ENCODE results near the gene CD300LD. TPM values are rescaled to one million over a fixed set of nuclear protein-coding genes. Genes with fewer than 3 reads are reported as not detected.
A peak's percentile ranks its signal among the peaks of the same experiment; 100 is the strongest.

The CD300LD gene
- total RNA-seq, 2 experiments from 2014 or later, result 0.18 TPM; not detected in 1

GRCh38 chr17:74605361-74605760 lies 13.3 kb upstream of the CD300LD start:
- Mint-ChIP-seq H3K4me1 (peaks cover 16% of the 10 kb centered on the region), H3K27me3 (peaks cover 2% of the 10 kb centered on the region), H3K9me3 (ENCODE audit: low read depth) (no peaks in the 10 kb centered on the region), H3K4me3 (no peak overlapping the region), H3K36me3 (ENCODE audit: low read depth) (no peaks in the 10 kb centered on the region), H3K27ac (no peak overlapping the region)
- POLR2A ChIA-PET, result no interaction called here
- intact Hi-C loops (cut with DNase I, micrococcal nuclease), result no loop called here
- ATAC-seq (no peak), DNase-seq (no peak)
- CTCF ChIA-PET, result no interaction called here

GRCh38 chr17:74604761-74605160 lies 12.7 kb upstream of the CD300LD start:
- H3K4me3 Mint-ChIP-seq, result no peak overlapping the region
- H3K9me3 Mint-ChIP-seq (ENCODE audit: low read depth), result no peaks in the 10 kb centered on the region
- H3K27me3 Mint-ChIP-seq, result peaks cover 2% of the 10 kb centered on the region
- H3K4me1 Mint-ChIP-seq, result peaks cover 17% of the 10 kb centered on the region
- no peak for ATAC-seq
- no peak overlapping the region for H3K27ac Mint-ChIP-seq
- CTCF ChIA-PET, result interaction anchor here (0.5 kb wide), 1 partner anchor 35 kb away, joined by 3 read pairs; no protein-coding TSS in a partner anchor
- DNase-seq, result no peak
- intact Hi-C loops (cut with DNase I, micrococcal nuclease), result loop anchor here in 1 of 2 experiments (5.0 kb wide), 1 partner anchor 57 kb away; the partner anchor contains the start of gene CD300C
- H3K36me3 Mint-ChIP-seq (ENCODE audit: low read depth), result no peaks in the 10 kb centered on the region
- POLR2A ChIA-PET, result no interaction called here

- no peak for ATAC-seq
- no peaks in the 10 kb centered on the region for H3K36me3 Mint-ChIP-seq (ENCODE audit: low read depth)
- intact Hi-C loops (cut with DNase I, micrococcal nuclease), result loop anchor here in 1 of 2 experiments (5.0 kb wide), 1 partner anchor 57 kb away; the partner anchor contains the start of gene CD300C
- peaks cover 22% of the 10 kb centered on the region for H3K4me1 Mint-ChIP-seq
- ChIA-PET POLR2A (no interaction called here), CTCF (interaction anchor here (0.5 to 1.7 kb wide), 5 partner anchors 35 to 236 kb away, joined by 3 to 7 read pairs (median 4); no protein-coding TSS in a partner anchor)
- no peak overlapping the region for H3K4me3 Mint-ChIP-seq
- H3K27ac Mint-ChIP-seq, result no peak overlapping the region
- no peak for DNase-seq
- peaks cover 4% of the 10 kb centered on the region for H3K27me3 Mint-ChIP-seq
- no peaks in the 10 kb centered on the region for H3K9me3 Mint-ChIP-seq (ENCODE audit: low read depth)
Measured at GRCh38 chr17:74604200-74604599, 12.1 kb upstream of the CD300LD start.

GRCh38 chr17:74603746-74604145 lies 11.7 kb upstream of the CD300LD start:
- POLR2A ChIA-PET, result no interaction called here
- Mint-ChIP-seq H3K4me3 (no peak overlapping the region), H3K4me1 (peaks cover 24% of the 10 kb centered on the region), H3K36me3 (ENCODE audit: low read depth) (no peaks in the 10 kb centered on the region), H3K27ac (no peak overlapping the region), H3K9me3 (ENCODE audit: low read depth) (no peaks in the 10 kb centered on the region), H3K27me3 (peaks cover 4% of the 10 kb centered on the region)
- no peak for DNase-seq
- ATAC-seq, result no peak
- intact Hi-C loops (cut with DNase I, micrococcal nuclease), result loop anchor here (2.0 to 5.0 kb wide), 2 partner anchors 56 to 235 kb away; partner anchors contain the start of gene CD300C (in 1 of the 2)
- CTCF ChIA-PET, result interaction anchor here (0.6 to 1.9 kb wide), 12 partner anchors 19 to 648 kb away, joined by 3 to 13 read pairs (median 4); partner anchors contain the start of genes BTBD17 and CD300H

GRCh38 chr17:74603037-74603635 lies 11.1 kb upstream of the CD300LD start:
- ChIA-PET POLR2A (no interaction called here), CTCF (interaction anchor here (0.6 to 1.9 kb wide), 17 partner anchors 11 to 649 kb away, joined by 3 to 13 read pairs (median 3); partner anchors contain the start of genes BTBD17, CD300H and CD300LD)
- Mint-ChIP-seq H3K36me3 (ENCODE audit: low read depth) (no peaks in the 10 kb centered on the region), H3K9me3 (ENCODE audit: low read depth) (no peaks in the 10 kb centered on the region), H3K4me3 (no peak overlapping the region), H3K27me3 (peaks cover 4% of the 10 kb centered on the region), H3K27ac (no peak overlapping the region), H3K4me1 (peaks cover 29% of the 10 kb centered on the region)
- peak; percentile 42 for ATAC-seq
- DNase-seq, result no peak
- intact Hi-C loops (cut with DNase I, micrococcal nuclease), result loop anchor here (2.0 to 5.0 kb wide), 2 partner anchors 56 to 234 kb away; partner anchors contain the start of gene CD300C (in 1 of the 2)

- ATAC-seq, result peak; percentile 52
- ChIA-PET CTCF (interaction anchor here (0.5 to 1.9 kb wide), 6 partner anchors 9 to 872 kb away, joined by 3 to 13 read pairs (median 3); partner anchors contain the start of gene CD300H), POLR2A (interaction anchor here (0.6 kb wide), 1 partner anchor 10 kb away, joined by 3 read pairs; the partner anchor contains the start of gene CD300LD)
- H3K4me1 Mint-ChIP-seq, result peaks cover 35% of the 10 kb centered on the region
- intact Hi-C loops (cut with DNase I, micrococcal nuclease), result loop anchor here (1.0 to 5.0 kb wide), 4 partner anchors 55 to 233 kb away; partner anchors contain the start of gene CD300C (in 1 of the 2)
- peaks cover 2% of the 10 kb centered on the region for H3K27me3 Mint-ChIP-seq
- no peaks in the 10 kb centered on the region for H3K9me3 Mint-ChIP-seq (ENCODE audit: low read depth)
- H3K36me3 Mint-ChIP-seq (ENCODE audit: low read depth), result no peaks in the 10 kb centered on the region
- H3K27ac Mint-ChIP-seq, result no peak overlapping the region
- peak; percentile 64 for DNase-seq
- no peak overlapping the region for H3K4me3 Mint-ChIP-seq
Measured at GRCh38 chr17:74601944-74602572, 10.0 kb upstream of the CD300LD start.

GRCh38 chr17:74599448-74599939 lies 7.4 kb upstream of the CD300LD start:
- intact Hi-C loops (cut with DNase I, micrococcal nuclease), result no loop called here
- H3K4me3 Mint-ChIP-seq, result no peak overlapping the region

GRCh38 chr17:74599023-74599399 lies 6.9 kb upstream of the CD300LD start:
- ATAC-seq (no peak), DNase-seq (no peak)
- Mint-ChIP-seq H3K27me3 (peaks cover 2% of the 10 kb centered on the region), H3K4me1 (peaks cover 35% of the 10 kb centered on the region), H3K36me3 (ENCODE audit: low read depth) (no peaks in the 10 kb centered on the region), H3K27ac (no peak overlapping the region), H3K4me3 (no peak overlapping the region), H3K9me3 (ENCODE audit: low read depth) (no peaks in the 10 kb centered on the region)
- intact Hi-C loops (cut with DNase I, micrococcal nuclease), result no loop called here
- CTCF ChIA-PET, result no interaction called here
- POLR2A ChIA-PET, result no interaction called here

More at GRCh38 chr17:74599448-74599939, 7.4 kb upstream of the CD300LD start:
- no peak for ATAC-seq
- DNase-seq, result no peak
- H3K27me3 Mint-ChIP-seq, result peaks cover 2% of the 10 kb centered on the region
- ChIA-PET POLR2A (interaction anchor here (0.7 kb wide), 1 partner anchor 171 kb away, joined by 11 read pairs; no protein-coding TSS in a partner anchor), CTCF (interaction anchor here (0.8 to 1.2 kb wide), 2 partner anchors 30 to 33 kb away, joined by 3 read pairs; no protein-coding TSS in a partner anchor)
- H3K9me3 Mint-ChIP-seq (ENCODE audit: low read depth), result no peaks in the 10 kb centered on the region
- peaks cover 35% of the 10 kb centered on the region for H3K4me1 Mint-ChIP-seq
- no peaks in the 10 kb centered on the region for H3K36me3 Mint-ChIP-seq (ENCODE audit: low read depth)
- no peak overlapping the region for H3K27ac Mint-ChIP-seq

- Mint-ChIP-seq H3K36me3 (ENCODE audit: low read depth) (no peaks in the 10 kb centered on the region), H3K4me1 (peaks cover 30% of the 10 kb centered on the region), H3K4me3 (no peak overlapping the region), H3K27ac (no peak overlapping the region), H3K9me3 (ENCODE audit: low read depth) (no peaks in the 10 kb centered on the region), H3K27me3 (peaks cover 2% of the 10 kb centered on the region)
- ChIA-PET POLR2A (no interaction called here), CTCF (interaction anchor here (1.0 kb wide), 1 partner anchor 140 kb away, joined by 3 read pairs; no protein-coding TSS in a partner anchor)
- DNase-seq (no peak), ATAC-seq (peak; percentile 27)
- intact Hi-C loops (cut with DNase I, micrococcal nuclease), result no loop called here
Measured at GRCh38 chr17:74598346-74599022, 6.4 kb upstream of the CD300LD start.

- H3K36me3 Mint-ChIP-seq (ENCODE audit: low read depth), result no peaks in the 10 kb centered on the region
- CTCF ChIA-PET, result interaction anchor here (0.9 to 1.0 kb wide), 3 partner anchors 8 to 141 kb away, joined by 3 read pairs; no protein-coding TSS in a partner anchor
- peaks cover 4% of the 10 kb centered on the region for H3K27me3 Mint-ChIP-seq
- no peaks in the 10 kb centered on the region for H3K9me3 Mint-ChIP-seq (ENCODE audit: low read depth)
- POLR2A ChIA-PET, result no interaction called here
- ATAC-seq (peak; percentile 26), DNase-seq (no peak)
- no peak overlapping the region for H3K27ac Mint-ChIP-seq
- H3K4me1 Mint-ChIP-seq, result peaks cover 31% of the 10 kb centered on the region
- no peak overlapping the region for H3K4me3 Mint-ChIP-seq
- intact Hi-C loops (cut with DNase I, micrococcal nuclease), result no loop called here
Measured at GRCh38 chr17:74597069-74597790, 5.1 kb upstream of the CD300LD start.

All from activated CD4-positive, alpha-beta T cell treated with anti-CD3 and anti-CD28 coated beads for 36 hours (primary cell).